Uterus (tissue), 2 donors: ENCODE results near the gene KRTAP19-6.

Experiments used
- POLR2A ChIP-seq, 2 donors: fragments of 450-650 bp; IDR thresholded peaks; one replicate each; pipeline ENCODE4 v1.6.1; 2016; ENCODE audit warnings: antibody characterized with exemption in 2 of 2, mild to moderate bottlenecking in 1 of 2, moderate library complexity in 1 of 2
- TF ChIP-seq, protein P1 (sequence below), 4 experiments: fragments of 200-600 bp in 2 of 4; fragments of 450-650 bp in 2 of 4; sonication (generic) in 2 of 4; IDR thresholded peaks; one replicate each; pipeline ENCODE4 v1.5.1; 2016 to 2019; ENCODE audit warnings: antibody characterized with exemption in 4 of 4, mild to moderate bottlenecking in 2 of 4, moderate library complexity in 1 of 4

DNA sequence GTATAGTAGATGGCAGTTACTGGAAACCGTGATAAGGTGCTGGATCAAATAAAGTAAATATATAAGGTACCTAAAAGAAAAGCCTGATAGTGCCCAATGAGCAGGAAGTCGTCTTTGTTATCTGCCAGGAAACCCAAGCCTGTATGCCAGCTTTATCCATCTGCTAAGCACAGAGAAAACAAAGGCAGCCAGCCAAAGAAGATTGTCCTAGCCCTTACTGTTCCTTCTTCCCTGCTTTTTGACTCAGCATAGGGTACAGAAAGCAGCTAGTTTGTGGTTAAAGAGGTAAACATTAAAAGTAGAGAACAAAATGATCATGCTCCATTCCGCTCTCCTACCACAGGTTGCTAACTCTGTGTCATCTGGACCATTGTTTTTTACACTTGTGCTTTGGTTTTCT lies 38.5 kb upstream of the KRTAP19-6 start:
- no peak for TF ChIP-seq POLR2A (IDR thresholded peaks at IDR 0.05)
- TF ChIP-seq, protein P1, sequence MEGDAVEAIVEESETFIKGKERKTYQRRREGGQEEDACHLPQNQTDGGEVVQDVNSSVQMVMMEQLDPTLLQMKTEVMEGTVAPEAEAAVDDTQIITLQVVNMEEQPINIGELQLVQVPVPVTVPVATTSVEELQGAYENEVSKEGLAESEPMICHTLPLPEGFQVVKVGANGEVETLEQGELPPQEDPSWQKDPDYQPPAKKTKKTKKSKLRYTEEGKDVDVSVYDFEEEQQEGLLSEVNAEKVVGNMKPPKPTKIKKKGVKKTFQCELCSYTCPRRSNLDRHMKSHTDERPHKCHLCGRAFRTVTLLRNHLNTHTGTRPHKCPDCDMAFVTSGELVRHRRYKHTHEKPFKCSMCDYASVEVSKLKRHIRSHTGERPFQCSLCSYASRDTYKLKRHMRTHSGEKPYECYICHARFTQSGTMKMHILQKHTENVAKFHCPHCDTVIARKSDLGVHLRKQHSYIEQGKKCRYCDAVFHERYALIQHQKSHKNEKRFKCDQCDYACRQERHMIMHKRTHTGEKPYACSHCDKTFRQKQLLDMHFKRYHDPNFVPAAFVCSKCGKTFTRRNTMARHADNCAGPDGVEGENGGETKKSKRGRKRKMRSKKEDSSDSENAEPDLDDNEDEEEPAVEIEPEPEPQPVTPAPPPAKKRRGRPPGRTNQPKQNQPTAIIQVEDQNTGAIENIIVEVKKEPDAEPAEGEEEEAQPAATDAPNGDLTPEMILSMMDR (IDR thresholded peaks at IDR 0.05): no peak
